ENCODE data around the gene CEP89.

DNA sequence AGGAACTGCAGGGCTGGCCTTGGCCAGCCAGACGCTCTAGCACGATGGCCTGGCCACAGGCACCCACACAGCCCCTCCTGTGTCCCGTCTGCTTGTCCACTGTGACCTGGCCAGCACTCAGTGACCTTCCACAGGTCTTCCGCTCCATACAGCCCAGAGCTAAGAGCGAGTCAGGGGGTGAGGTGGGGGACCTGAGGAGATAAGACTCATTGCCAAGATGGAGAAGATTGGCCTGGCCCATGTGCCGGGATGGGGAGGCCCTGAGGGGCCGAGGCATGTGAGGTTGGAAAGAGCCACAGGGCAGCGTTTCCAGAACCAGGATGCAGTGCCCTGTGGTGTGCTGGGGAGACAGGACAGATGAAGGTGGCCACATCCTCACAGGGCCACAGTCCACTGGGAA lies 92.0 kb downstream of the CEP89 start:
- no peak for TF ChIP-seq POLR2AphosphoS5 (IDR thresholded peaks at IDR 0.05)
- TF ChIP-seq, protein P1, sequence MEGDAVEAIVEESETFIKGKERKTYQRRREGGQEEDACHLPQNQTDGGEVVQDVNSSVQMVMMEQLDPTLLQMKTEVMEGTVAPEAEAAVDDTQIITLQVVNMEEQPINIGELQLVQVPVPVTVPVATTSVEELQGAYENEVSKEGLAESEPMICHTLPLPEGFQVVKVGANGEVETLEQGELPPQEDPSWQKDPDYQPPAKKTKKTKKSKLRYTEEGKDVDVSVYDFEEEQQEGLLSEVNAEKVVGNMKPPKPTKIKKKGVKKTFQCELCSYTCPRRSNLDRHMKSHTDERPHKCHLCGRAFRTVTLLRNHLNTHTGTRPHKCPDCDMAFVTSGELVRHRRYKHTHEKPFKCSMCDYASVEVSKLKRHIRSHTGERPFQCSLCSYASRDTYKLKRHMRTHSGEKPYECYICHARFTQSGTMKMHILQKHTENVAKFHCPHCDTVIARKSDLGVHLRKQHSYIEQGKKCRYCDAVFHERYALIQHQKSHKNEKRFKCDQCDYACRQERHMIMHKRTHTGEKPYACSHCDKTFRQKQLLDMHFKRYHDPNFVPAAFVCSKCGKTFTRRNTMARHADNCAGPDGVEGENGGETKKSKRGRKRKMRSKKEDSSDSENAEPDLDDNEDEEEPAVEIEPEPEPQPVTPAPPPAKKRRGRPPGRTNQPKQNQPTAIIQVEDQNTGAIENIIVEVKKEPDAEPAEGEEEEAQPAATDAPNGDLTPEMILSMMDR (IDR thresholded peaks at IDR 0.05 in 8 of 11, conservative IDR thresholded peaks at IDR 0.05 in 3 of 11): no peak
